ENCODE data around the gene SHTN1. TPM values are rescaled to one million over a fixed set of nuclear protein-coding genes. Genes with fewer than 3 reads are reported as not detected.

SHTN1 gene
- polyA plus RNA-seq, 1 donor: 37.2 TPM

- Histone ChIP-seq H3K4me1 (ENCODE audit: control insufficient read depth, insufficient read depth, low read length) (no peaks in the 10 kb centered on the region), H3K27me3 (ENCODE audit: control insufficient read depth, insufficient read depth, low read length) (no peaks in the 10 kb centered on the region), H3K4me3 (ENCODE audit: low read length) (no peak overlapping the region), H3K36me3 (ENCODE audit: control insufficient read depth, insufficient read depth, low read length) (peaks cover 30% of the 10 kb centered on the region), H3K27ac (ENCODE audit: low read length) (no peak overlapping the region), H3K9me3 (ENCODE audit: control insufficient read depth, low read depth, low read length) (no peaks in the 10 kb centered on the region)
- DNase-seq: no peak
- no CpG with 5 or more reads among the region's 2 CpGs for WGBS (ENCODE audit: insufficient coverage, low lambda C conversion rate)
Observed at GRCh38 chr10:116919706-116920105, 85.3 kb downstream of the SHTN1 start.

- Histone ChIP-seq H3K9me3 (ENCODE audit: control insufficient read depth, low read depth, low read length) (no peaks in the 10 kb centered on the region), H3K27ac (ENCODE audit: low read length) (no peak overlapping the region), H3K27me3 (ENCODE audit: control insufficient read depth, insufficient read depth, low read length) (no peaks in the 10 kb centered on the region), H3K36me3 (ENCODE audit: control insufficient read depth, insufficient read depth, low read length) (peaks cover 33% of the 10 kb centered on the region), H3K4me1 (ENCODE audit: control insufficient read depth, insufficient read depth, low read length) (no peaks in the 10 kb centered on the region), H3K4me3 (ENCODE audit: low read length) (no peak overlapping the region)
- DNase-seq: no peak
- 100% methylated on average over 2 of the region's 2 CpGs for WGBS (ENCODE audit: insufficient coverage, low lambda C conversion rate)
Observed at GRCh38 chr10:116919164-116919563, 85.8 kb downstream of the SHTN1 start.

- WGBS (ENCODE audit: insufficient coverage, low lambda C conversion rate): 100% methylated on average over 2 of the region's 2 CpGs
- no peak overlapping the region for H3K27ac ChIP-seq (ENCODE audit: low read length)
- DNase-seq: no peak
- no peaks in the 10 kb centered on the region for H3K9me3 ChIP-seq (ENCODE audit: control insufficient read depth, low read depth, low read length)
- H3K4me1 ChIP-seq (ENCODE audit: control insufficient read depth, insufficient read depth, low read length): no peaks in the 10 kb centered on the region
- H3K27me3 ChIP-seq (ENCODE audit: control insufficient read depth, insufficient read depth, low read length): no peaks in the 10 kb centered on the region
- H3K36me3 ChIP-seq (ENCODE audit: control insufficient read depth, insufficient read depth, low read length): peaks cover 37% of the 10 kb centered on the region
- H3K4me3 ChIP-seq (ENCODE audit: low read length): no peak overlapping the region
Observed at GRCh38 chr10:116918583-116918982, 86.4 kb downstream of the SHTN1 start.

GRCh38 chr10:116917481-116917880 lies 87.5 kb downstream of the SHTN1 start:
- Histone ChIP-seq H3K4me3 (ENCODE audit: low read length) (no peak overlapping the region), H3K27me3 (ENCODE audit: control insufficient read depth, insufficient read depth, low read length) (no peaks in the 10 kb centered on the region), H3K9me3 (ENCODE audit: control insufficient read depth, low read depth, low read length) (no peaks in the 10 kb centered on the region), H3K4me1 (ENCODE audit: control insufficient read depth, insufficient read depth, low read length) (no peaks in the 10 kb centered on the region), H3K27ac (ENCODE audit: low read length) (no peak overlapping the region), H3K36me3 (ENCODE audit: control insufficient read depth, insufficient read depth, low read length) (peaks cover 41% of the 10 kb centered on the region)
- no peak for DNase-seq
- 100% methylated on average over 1 of the region's 3 CpGs for WGBS (ENCODE audit: insufficient coverage, low lambda C conversion rate)

GRCh38 chr10:116915340-116915739 lies 89.6 kb downstream of the SHTN1 start:
- H3K4me3 ChIP-seq (ENCODE audit: low read length): no peak overlapping the region
- no peaks in the 10 kb centered on the region for H3K4me1 ChIP-seq (ENCODE audit: control insufficient read depth, insufficient read depth, low read length)
- H3K9me3 ChIP-seq (ENCODE audit: control insufficient read depth, low read depth, low read length): no peaks in the 10 kb centered on the region
- H3K27me3 ChIP-seq (ENCODE audit: control insufficient read depth, insufficient read depth, low read length): no peaks in the 10 kb centered on the region
- no CpG with 5 or more reads among the region's 2 CpGs for WGBS (ENCODE audit: insufficient coverage, low lambda C conversion rate)
- no peak for DNase-seq
- peaks cover 44% of the 10 kb centered on the region for H3K36me3 ChIP-seq (ENCODE audit: control insufficient read depth, insufficient read depth, low read length)
- H3K27ac ChIP-seq (ENCODE audit: low read length): no peak overlapping the region

- Histone ChIP-seq H3K36me3 (ENCODE audit: control insufficient read depth, insufficient read depth, low read length) (peaks cover 33% of the 10 kb centered on the region), H3K9me3 (ENCODE audit: control insufficient read depth, low read depth, low read length) (no peaks in the 10 kb centered on the region), H3K4me1 (ENCODE audit: control insufficient read depth, insufficient read depth, low read length) (no peaks in the 10 kb centered on the region), H3K27ac (ENCODE audit: low read length) (no peak overlapping the region), H3K27me3 (ENCODE audit: control insufficient read depth, insufficient read depth, low read length) (no peaks in the 10 kb centered on the region), H3K4me3 (ENCODE audit: low read length) (no peak overlapping the region)
- 88% methylated on average over 1 of the region's 1 CpG for WGBS (ENCODE audit: insufficient coverage, low lambda C conversion rate)
- no peak for DNase-seq
Observed at GRCh38 chr10:116913695-116914094, 91.3 kb downstream of the SHTN1 start.

GRCh38 chr10:116912162-116912561 lies 92.8 kb downstream of the SHTN1 start:
- Histone ChIP-seq H3K4me3 (ENCODE audit: low read length) (no peak overlapping the region), H3K36me3 (ENCODE audit: control insufficient read depth, insufficient read depth, low read length) (peaks cover 36% of the 10 kb centered on the region), H3K9me3 (ENCODE audit: control insufficient read depth, low read depth, low read length) (no peaks in the 10 kb centered on the region), H3K4me1 (ENCODE audit: control insufficient read depth, insufficient read depth, low read length) (no peaks in the 10 kb centered on the region), H3K27me3 (ENCODE audit: control insufficient read depth, insufficient read depth, low read length) (no peaks in the 10 kb centered on the region), H3K27ac (ENCODE audit: low read length) (no peak overlapping the region)
- peak; percentile 12 to 31 for DNase-seq
- no CpG with 5 or more reads among the region's 1 CpG for WGBS (ENCODE audit: insufficient coverage, low lambda C conversion rate)

GRCh38 chr10:116910910-116911309 lies 94.1 kb downstream of the SHTN1 start:
- 100% methylated on average over 1 of the region's 3 CpGs for WGBS (ENCODE audit: insufficient coverage, low lambda C conversion rate)
- Histone ChIP-seq H3K4me1 (ENCODE audit: control insufficient read depth, insufficient read depth, low read length) (no peaks in the 10 kb centered on the region), H3K36me3 (ENCODE audit: control insufficient read depth, insufficient read depth, low read length) (peaks cover 43% of the 10 kb centered on the region), H3K9me3 (ENCODE audit: control insufficient read depth, low read depth, low read length) (no peaks in the 10 kb centered on the region), H3K4me3 (ENCODE audit: low read length) (no peak overlapping the region), H3K27me3 (ENCODE audit: control insufficient read depth, insufficient read depth, low read length) (no peaks in the 10 kb centered on the region), H3K27ac (ENCODE audit: low read length) (no peak overlapping the region)
- DNase-seq: no peak

- H3K27ac ChIP-seq (ENCODE audit: low read length): no peak overlapping the region
- WGBS (ENCODE audit: insufficient coverage, low lambda C conversion rate): 100% methylated on average over 1 of the region's 1 CpG
- H3K9me3 ChIP-seq (ENCODE audit: control insufficient read depth, low read depth, low read length): no peaks in the 10 kb centered on the region
- H3K4me1 ChIP-seq (ENCODE audit: control insufficient read depth, insufficient read depth, low read length): no peaks in the 10 kb centered on the region
- DNase-seq: no peak
- H3K27me3 ChIP-seq (ENCODE audit: control insufficient read depth, insufficient read depth, low read length): no peaks in the 10 kb centered on the region
- no peak overlapping the region for H3K4me3 ChIP-seq (ENCODE audit: low read length)
- H3K36me3 ChIP-seq (ENCODE audit: control insufficient read depth, insufficient read depth, low read length): peaks cover 37% of the 10 kb centered on the region
Observed at GRCh38 chr10:116909307-116909706, 95.7 kb downstream of the SHTN1 start.

GRCh38 chr10:116907245-116907987 lies 97.6 kb downstream of the SHTN1 start:
- no peak for DNase-seq
- WGBS (ENCODE audit: insufficient coverage, low lambda C conversion rate): 75% methylated on average over 2 of the region's 6 CpGs
- Histone ChIP-seq H3K4me3 (ENCODE audit: low read length) (no peak overlapping the region), H3K36me3 (ENCODE audit: control insufficient read depth, insufficient read depth, low read length) (peaks cover 31% of the 10 kb centered on the region), H3K4me1 (ENCODE audit: control insufficient read depth, insufficient read depth, low read length) (no peaks in the 10 kb centered on the region), H3K27me3 (ENCODE audit: control insufficient read depth, insufficient read depth, low read length) (no peaks in the 10 kb centered on the region), H3K27ac (ENCODE audit: low read length) (no peak overlapping the region), H3K9me3 (ENCODE audit: control insufficient read depth, low read depth, low read length) (no peaks in the 10 kb centered on the region)

- no peak overlapping the region for H3K27ac ChIP-seq (ENCODE audit: low read length)
- H3K36me3 ChIP-seq (ENCODE audit: control insufficient read depth, insufficient read depth, low read length): peaks cover 26% of the 10 kb centered on the region
- DNase-seq: no peak
- no CpG with 5 or more reads among the region's 3 CpGs for WGBS (ENCODE audit: insufficient coverage, low lambda C conversion rate)
- no peaks in the 10 kb centered on the region for H3K27me3 ChIP-seq (ENCODE audit: control insufficient read depth, insufficient read depth, low read length)
- no peaks in the 10 kb centered on the region for H3K4me1 ChIP-seq (ENCODE audit: control insufficient read depth, insufficient read depth, low read length)
- H3K4me3 ChIP-seq (ENCODE audit: low read length): no peak overlapping the region
- no peaks in the 10 kb centered on the region for H3K9me3 ChIP-seq (ENCODE audit: control insufficient read depth, low read depth, low read length)
Observed at GRCh38 chr10:116905845-116906210, 99.2 kb downstream of the SHTN1 start.

Data from large intestine (tissue), 3 donors.